Uterus (tissue), 2 donors: ENCODE results near the gene KIF3C.

Experiments used
- CTCF ChIP-seq, 4 experiments: fragments of 200-600 bp in 2 of 4; fragments of 450-650 bp in 2 of 4; sonication (generic) in 2 of 4; IDR thresholded peaks; one replicate each; pipeline ENCODE4 v1.5.1; 2016 to 2019; ENCODE audit warnings: antibody characterized with exemption in 4 of 4, mild to moderate bottlenecking in 2 of 4, moderate library complexity in 1 of 4
- POLR2A ChIP-seq, 2 donors: fragments of 450-650 bp; IDR thresholded peaks; one replicate each; pipeline ENCODE4 v1.6.1; 2016; ENCODE audit warnings: antibody characterized with exemption in 2 of 2, mild to moderate bottlenecking in 1 of 2, moderate library complexity in 1 of 2

GRCh38 chr2:25955869-25956535 lies 26.3 kb downstream of the KIF3C start:
- TF ChIP-seq CTCF (IDR thresholded peaks at IDR 0.05), result no peak
- TF ChIP-seq POLR2A (IDR thresholded peaks at IDR 0.05), result no peak
